Measurements from ENCODE around the gene AK5. TPM values are rescaled to one million over a fixed set of nuclear protein-coding genes. Genes with fewer than 3 reads are reported as not detected.

Gene AK5
- total RNA-seq, 1 experiment from 2014 or later: 3.0 TPM

- in situ Hi-C loops (cut with HindIII; ENCODE audit: low pct_unique_long_range_greater_than_20kb, low sequenced_read_pairs) (no loop called here), intact Hi-C loops (cut with micrococcal nuclease; ENCODE audit: unreplicated experiment) (no loop called here)
- POLR2A ChIA-PET: no interaction called here
- Histone ChIP-seq H3K9me3 (ENCODE audit: control insufficient read depth, insufficient read depth, low read depth, low read length) (0 out of 2 replicates have a peak, but pooled peaks cover 4% of the 10 kb centered on the region), H3K27me3 (ENCODE audit: control insufficient read depth, insufficient read depth, low read length) (no peaks in the 10 kb centered on the region), H3K4me1 (ENCODE audit: control insufficient read depth, insufficient read depth, low read length) (no peaks in the 10 kb centered on the region), H3K4me3 (ENCODE audit: low read depth in 2 of 2, low read length in 2 of 2) (no peak overlapping the region), H3K36me3 (ENCODE audit: control insufficient read depth, insufficient read depth, low read length) (no peaks in the 10 kb centered on the region), H3K27ac (ENCODE audit: low read length) (no peak overlapping the region)
- no TSS peak for BruUV-seq (replicated peaks)
- no peak for DNase-seq (ENCODE audit: low read depth, low spot score)
- ATAC-seq: no peak
- CTCF ChIA-PET: no interaction called here
- TF ChIP-seq CTCF (IDR thresholded peaks at IDR 0.05): no peak
- TF ChIP-seq SIN3A (IDR thresholded peaks at IDR 0.05; ENCODE audit: borderline replicate concordance, insufficient read depth, low read depth, low read length): no peak
- TF ChIP-seq POLR2AphosphoS5 (IDR thresholded peaks at IDR 0.05; ENCODE audit: low read depth, low read length): no peak
- TF ChIP-seq TCF7L2 (IDR thresholded peaks at IDR 0.05; ENCODE audit: low read depth, low read length): no peak
- TF ChIP-seq REST (IDR thresholded peaks at IDR 0.05; ENCODE audit: insufficient read depth in 1 of 2, low read depth in 2 of 2, low read length in 1 of 2): no peak
Measured at GRCh38 chr1:77245830-77246229, 36.0 kb upstream of the AK5 start.

- Histone ChIP-seq H3K4me3 (ENCODE audit: low read depth in 2 of 2, low read length in 2 of 2) (no peak overlapping the region), H3K27ac (ENCODE audit: low read length) (no peak overlapping the region), H3K4me1 (ENCODE audit: control insufficient read depth, insufficient read depth, low read length) (no peaks in the 10 kb centered on the region), H3K27me3 (ENCODE audit: control insufficient read depth, insufficient read depth, low read length) (no peaks in the 10 kb centered on the region), H3K9me3 (ENCODE audit: control insufficient read depth, insufficient read depth, low read depth, low read length) (0 out of 2 replicates have a peak, but pooled peaks cover 4% of the 10 kb centered on the region), H3K36me3 (ENCODE audit: control insufficient read depth, insufficient read depth, low read length) (no peaks in the 10 kb centered on the region)
- TF ChIP-seq TCF7L2 (IDR thresholded peaks at IDR 0.05; ENCODE audit: low read depth, low read length): no peak
- TF ChIP-seq CTCF (IDR thresholded peaks at IDR 0.05): no peak
- no peak for TF ChIP-seq POLR2AphosphoS5 (IDR thresholded peaks at IDR 0.05; ENCODE audit: low read depth, low read length)
- TF ChIP-seq SIN3A (IDR thresholded peaks at IDR 0.05; ENCODE audit: borderline replicate concordance, insufficient read depth, low read depth, low read length): no peak
- TF ChIP-seq REST (IDR thresholded peaks at IDR 0.05; ENCODE audit: insufficient read depth in 1 of 2, low read depth in 2 of 2, low read length in 1 of 2): no peak
- in situ Hi-C loops (cut with HindIII; ENCODE audit: low pct_unique_long_range_greater_than_20kb, low sequenced_read_pairs): no loop called here
- intact Hi-C loops (cut with micrococcal nuclease; ENCODE audit: unreplicated experiment): no loop called here
- DNase-seq (ENCODE audit: low read depth, low spot score) (no peak), ATAC-seq (no peak)
- ChIA-PET CTCF (no interaction called here), POLR2A (no interaction called here)
- BruUV-seq (replicated peaks): no TSS peak
Measured at GRCh38 chr1:77250126-77250525, 31.7 kb upstream of the AK5 start.
